Measurements from ENCODE around the gene HSDL2. TPM values are rescaled to one million over a fixed set of nuclear protein-coding genes. Genes with fewer than 3 reads are reported as not detected.
"Not testable (repeated sequence)": the region's sequence is repeated elsewhere in the genome, so short reads cannot be mapped to it uniquely, and the experiment has no call there.

The HSDL2 gene
- polyA plus RNA-seq, 3 donors: 6.4 to 34.8 (median 26.9) TPM

DNA sequence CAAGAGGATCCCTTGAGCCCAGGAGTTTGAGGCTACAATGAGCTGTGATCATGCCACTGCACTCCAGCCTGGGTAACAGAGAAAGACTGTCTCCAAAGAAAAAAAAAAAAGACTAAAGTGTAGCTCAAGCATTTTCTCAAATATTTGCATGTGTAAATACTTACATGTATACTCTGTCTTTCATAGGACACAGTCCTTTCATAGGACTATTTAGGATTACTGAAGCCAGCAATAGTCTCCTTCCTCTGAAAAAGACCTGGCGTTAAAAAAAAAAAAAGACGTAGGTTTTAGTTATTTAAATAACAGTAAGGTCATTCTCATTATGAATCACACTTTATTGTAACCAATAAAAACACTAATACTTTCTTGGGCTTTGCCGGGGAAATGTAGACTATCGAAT, 29.9 kb downstream of the HSDL2 start:
- no peak overlapping the region for H3K4me3 ChIP-seq (replicated peaks in 1 of 3; ENCODE audit: low read depth in 2 of 3, low read length in 3 of 3)
- no CpG with 5 or more reads among the region's 4 CpGs for WGBS (ENCODE audit: insufficient coverage)
- peak overlapping the region in 1 of 7 donors; percentile 78 for H3K27ac Mint-ChIP-seq
- peaks cover 46 to 55% of the 10 kb centered on the region in 2 donors for H3K36me3 Mint-ChIP-seq
- no peak overlapping the region for H3K4me3 Mint-ChIP-seq
- H3K9me3 ChIP-seq (replicated peaks in 1 of 2; ENCODE audit: control insufficient read depth in 1 of 2, insufficient read depth in 1 of 2, low read length in 2 of 2): no peaks in the 10 kb centered on the region
- TF ChIP-seq, protein P1, sequence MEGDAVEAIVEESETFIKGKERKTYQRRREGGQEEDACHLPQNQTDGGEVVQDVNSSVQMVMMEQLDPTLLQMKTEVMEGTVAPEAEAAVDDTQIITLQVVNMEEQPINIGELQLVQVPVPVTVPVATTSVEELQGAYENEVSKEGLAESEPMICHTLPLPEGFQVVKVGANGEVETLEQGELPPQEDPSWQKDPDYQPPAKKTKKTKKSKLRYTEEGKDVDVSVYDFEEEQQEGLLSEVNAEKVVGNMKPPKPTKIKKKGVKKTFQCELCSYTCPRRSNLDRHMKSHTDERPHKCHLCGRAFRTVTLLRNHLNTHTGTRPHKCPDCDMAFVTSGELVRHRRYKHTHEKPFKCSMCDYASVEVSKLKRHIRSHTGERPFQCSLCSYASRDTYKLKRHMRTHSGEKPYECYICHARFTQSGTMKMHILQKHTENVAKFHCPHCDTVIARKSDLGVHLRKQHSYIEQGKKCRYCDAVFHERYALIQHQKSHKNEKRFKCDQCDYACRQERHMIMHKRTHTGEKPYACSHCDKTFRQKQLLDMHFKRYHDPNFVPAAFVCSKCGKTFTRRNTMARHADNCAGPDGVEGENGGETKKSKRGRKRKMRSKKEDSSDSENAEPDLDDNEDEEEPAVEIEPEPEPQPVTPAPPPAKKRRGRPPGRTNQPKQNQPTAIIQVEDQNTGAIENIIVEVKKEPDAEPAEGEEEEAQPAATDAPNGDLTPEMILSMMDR (IDR thresholded peaks at IDR 0.05): no peak
- no peak overlapping the region for H3K4me2 ChIP-seq (replicated peaks; ENCODE audit: extremely low read depth, low read length, poor library complexity, severe bottlenecking)
- no peaks in the 10 kb centered on the region for H3K79me2 ChIP-seq (ENCODE audit: insufficient read depth, low read length)
- H3K27me3 Mint-ChIP-seq (ENCODE audit: low read depth in 3 of 3): no peaks in the 10 kb centered on the region
- H2AFZ ChIP-seq (ENCODE audit: insufficient read depth, low read depth, low read length, poor library complexity, severe bottlenecking): no peak overlapping the region
- H3K36me3 ChIP-seq (replicated peaks in 1 of 2; ENCODE audit: control insufficient read depth in 1 of 2, insufficient read depth in 2 of 2, low read length in 2 of 2): peaks cover 8 to 34% of the 10 kb centered on the region in 2 donors
- peaks cover 11% of the 10 kb centered on the region for H3K4me1 Mint-ChIP-seq
- no peaks in the 10 kb centered on the region for H4K20me1 ChIP-seq (ENCODE audit: insufficient read depth, low read length)
- no peak overlapping the region for H3K9ac ChIP-seq (ENCODE audit: insufficient read depth, low read length, poor library complexity, severe bottlenecking)
- peaks cover 0 to 4% (median 0%) of the 10 kb centered on the region in 7 donors for H3K9me3 Mint-ChIP-seq
- no peak for DNase-seq
- intact Hi-C loops (cut with micrococcal nuclease): no loop called here
- H3K27ac ChIP-seq (ENCODE audit: low read depth in 1 of 2, low read length in 2 of 2): no peak overlapping the region
- H3K4me1 ChIP-seq (ENCODE audit: control insufficient read depth in 1 of 2, insufficient read depth in 2 of 2, low read length in 2 of 2): peaks cover 11 to 14% of the 10 kb centered on the region in 2 donors
- no peaks in the 10 kb centered on the region for H3K27me3 ChIP-seq (ENCODE audit: control insufficient read depth in 2 of 2, insufficient read depth in 2 of 2, low read length in 2 of 2)

DNA sequence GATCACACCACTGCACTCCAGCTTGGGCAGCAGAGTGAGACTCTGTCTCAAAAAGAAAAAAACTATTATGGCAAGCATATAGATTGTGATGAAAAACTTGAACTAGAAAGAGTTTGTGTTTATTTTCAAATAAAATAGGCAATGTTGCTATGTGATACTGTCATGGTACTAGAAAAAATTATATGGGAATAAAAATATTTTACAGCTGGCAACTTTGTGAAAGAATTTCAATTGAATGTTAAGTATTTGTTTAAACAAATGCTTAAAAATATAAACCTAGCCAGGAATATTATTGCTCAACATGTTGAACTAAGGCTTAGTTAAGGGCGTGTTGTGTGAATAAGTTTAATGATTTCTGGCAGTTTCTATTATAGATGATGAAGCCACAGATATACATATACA, 31.7 kb downstream of the HSDL2 start:
- H3K9me3 ChIP-seq (replicated peaks in 1 of 2; ENCODE audit: control insufficient read depth in 1 of 2, insufficient read depth in 1 of 2, low read length in 2 of 2): no peaks in the 10 kb centered on the region
- no peak overlapping the region for H3K27ac ChIP-seq (ENCODE audit: low read depth in 1 of 2, low read length in 2 of 2)
- WGBS (ENCODE audit: insufficient coverage): no CpG with 5 or more reads among the region's 1 CpG
- Mint-ChIP-seq H3K9me3 (no peaks in the 10 kb centered on the region), H3K27ac (no peak overlapping the region), H3K4me3 (no peak overlapping the region), H3K36me3 (peaks cover 38 to 51% of the 10 kb centered on the region in 2 donors), H3K27me3 (ENCODE audit: low read depth in 3 of 3) (no peaks in the 10 kb centered on the region), H3K4me1 (peaks cover 11% of the 10 kb centered on the region)
- no peak overlapping the region for H3K4me3 ChIP-seq (replicated peaks in 1 of 3; ENCODE audit: low read depth in 2 of 3, low read length in 3 of 3)
- H4K20me1 ChIP-seq (ENCODE audit: insufficient read depth, low read length): no peaks in the 10 kb centered on the region
- TF ChIP-seq, protein P1 (IDR thresholded peaks at IDR 0.05): no peak
- H3K9ac ChIP-seq (ENCODE audit: insufficient read depth, low read length, poor library complexity, severe bottlenecking): no peak overlapping the region
- H3K27me3 ChIP-seq (ENCODE audit: control insufficient read depth in 2 of 2, insufficient read depth in 2 of 2, low read length in 2 of 2): no peaks in the 10 kb centered on the region
- no peaks in the 10 kb centered on the region for H3K79me2 ChIP-seq (ENCODE audit: insufficient read depth, low read length)
- peaks cover 8 to 26% of the 10 kb centered on the region in 2 donors for H3K36me3 ChIP-seq (replicated peaks in 1 of 2; ENCODE audit: control insufficient read depth in 1 of 2, insufficient read depth in 2 of 2, low read length in 2 of 2)
- H2AFZ ChIP-seq (ENCODE audit: insufficient read depth, low read depth, low read length, poor library complexity, severe bottlenecking): no peak overlapping the region
- peaks cover 11 to 14% of the 10 kb centered on the region in 2 donors for H3K4me1 ChIP-seq (ENCODE audit: control insufficient read depth in 1 of 2, insufficient read depth in 2 of 2, low read length in 2 of 2)
- H3K4me2 ChIP-seq (replicated peaks; ENCODE audit: extremely low read depth, low read length, poor library complexity, severe bottlenecking): no peak overlapping the region
- intact Hi-C loops (cut with micrococcal nuclease): no loop called here
- DNase-seq: no peak

GRCh38 chr9:112413728-112414127, 33.8 kb downstream of the HSDL2 start:
- H3K27me3 Mint-ChIP-seq (ENCODE audit: low read depth in 3 of 3); H3K9me3 Mint-ChIP-seq; H3K4me1 ChIP-seq (ENCODE audit: control insufficient read depth in 1 of 2, insufficient read depth in 2 of 2, low read length in 2 of 2); H2AFZ ChIP-seq (ENCODE audit: insufficient read depth, low read depth, low read length, poor library complexity, severe bottlenecking); H3K79me2 ChIP-seq (ENCODE audit: insufficient read depth, low read length); H3K4me1 Mint-ChIP-seq; intact Hi-C loops (cut with micrococcal nuclease); H3K4me3 Mint-ChIP-seq; H3K27me3 ChIP-seq (ENCODE audit: control insufficient read depth in 2 of 2, insufficient read depth in 2 of 2, low read length in 2 of 2); H3K4me2 ChIP-seq (replicated peaks; ENCODE audit: extremely low read depth, low read length, poor library complexity, severe bottlenecking); H4K20me1 ChIP-seq (ENCODE audit: insufficient read depth, low read length); H3K27ac ChIP-seq (ENCODE audit: low read depth in 1 of 2, low read length in 2 of 2); H3K4me3 ChIP-seq (replicated peaks in 1 of 3; ENCODE audit: low read depth in 2 of 3, low read length in 3 of 3); H3K9ac ChIP-seq (ENCODE audit: insufficient read depth, low read length, poor library complexity, severe bottlenecking); DNase-seq; H3K9me3 ChIP-seq (replicated peaks in 1 of 2; ENCODE audit: control insufficient read depth in 1 of 2, insufficient read depth in 1 of 2, low read length in 2 of 2): not testable (repeated sequence)
- peaks cover 30 to 43% of the 10 kb centered on the region in 2 donors for H3K36me3 Mint-ChIP-seq
- WGBS (ENCODE audit: insufficient coverage): 86% methylated on average over 5 of the region's 9 CpGs
- H3K36me3 ChIP-seq (replicated peaks in 1 of 2; ENCODE audit: control insufficient read depth in 1 of 2, insufficient read depth in 2 of 2, low read length in 2 of 2): peaks cover 8 to 18% of the 10 kb centered on the region in 2 donors
- peak overlapping the region in 1 of 7 donors; percentile 17 for H3K27ac Mint-ChIP-seq

Data from CD14-positive monocyte (primary cell).